ENCODE data around the gene FAM83E.
"Not testable (repeated sequence)": the region's sequence is repeated elsewhere in the genome, so short reads cannot be mapped to it uniquely, and the experiment has no call there.

FAM83E gene

GRCh38 chr19:48608798-48609263 is 6.0 kb downstream of the FAM83E start:
- no peak for DNase-seq

GRCh38 chr19:48607359-48607755 is 7.5 kb downstream of the FAM83E start:
- no peak for DNase-seq

GRCh38 chr19:48606463-48607358 is 8.2 kb downstream of the FAM83E start, which contains the start of gene SPACA4:
SPACA4 (plus strand) TSS chr19:48606742; CDS start chr19:48606979, 237 bp downstream.
- no peak for DNase-seq

- no peak for DNase-seq
Observed at GRCh38 chr19:48603850-48604249, 11.0 kb downstream of the FAM83E start.

GRCh38 chr19:48603449-48603848 is 11.4 kb downstream of the FAM83E start:
- no peak for DNase-seq

GRCh38 chr19:48603001-48603400 is 11.9 kb downstream of the FAM83E start:
- no peak for DNase-seq

- DNase-seq = no peak
Observed at GRCh38 chr19:48600679-48601417, 14.0 kb downstream of the FAM83E start.

- DNase-seq = no peak
Observed at GRCh38 chr19:48598996-48599700, 15.7 kb downstream of the FAM83E start.

- DNase-seq = no peak
Observed at GRCh38 chr19:48596679-48597465, 18.0 kb downstream of the FAM83E start.

GRCh38 chr19:48596237-48596636 is 18.6 kb downstream of the FAM83E start:
- DNase-seq = no peak

GRCh38 chr19:48595833-48596232 is 19.0 kb downstream of the FAM83E start:
- no peak for DNase-seq

GRCh38 chr19:48595171-48595570 is 19.7 kb downstream of the FAM83E start:
- no peak for DNase-seq

GRCh38 chr19:48591021-48591420 is 23.9 kb downstream of the FAM83E start:
- no peak for DNase-seq

GRCh38 chr19:48588670-48589401 is 26.0 kb downstream of the FAM83E start:
- DNase-seq = peak; percentile 59

- DNase-seq = no peak
Observed at GRCh38 chr19:48587387-48587786, 27.5 kb downstream of the FAM83E start.

- DNase-seq = no peak
Observed at GRCh38 chr19:48582168-48582567, 32.7 kb downstream of the FAM83E start.

GRCh38 chr19:48578891-48579290 is 36.0 kb downstream of the FAM83E start:
- DNase-seq = no peak

- not testable (repeated sequence) for DNase-seq
Observed at GRCh38 chr19:48577908-48578307, 37.0 kb downstream of the FAM83E start.

- no peak for DNase-seq
Observed at GRCh38 chr19:48575931-48576622, 38.8 kb downstream of the FAM83E start.

- no peak for DNase-seq
Observed at GRCh38 chr19:48573163-48573505, 41.7 kb downstream of the FAM83E start.
